Stimulated activated naive CD4-positive, alpha-beta T cell treated with Interleukin-2 at 50 U/mL for 16 hours (primary cell): ENCODE data around the gene HOOK1.
"Not testable (repeated sequence)": the region's sequence is repeated elsewhere in the genome, so short reads cannot be mapped to it uniquely, and the experiment has no call there.

Experiments
- DNase-seq: peaks from one replicate; lab custom pipeline; 2025; lab: John Stamatoyannopoulos, UW

The HOOK1 gene

GRCh38 chr1:59885160-59885832 is 70.5 kb downstream of the HOOK1 start:
- no peak for DNase-seq

- no peak for DNase-seq
Observed at GRCh38 chr1:59892841-59893811, 78.4 kb downstream of the HOOK1 start.

GRCh38 chr1:59897165-59897564 is 82.4 kb downstream of the HOOK1 start:
- no peak for DNase-seq

- no peak for DNase-seq
Observed at GRCh38 chr1:59898927-59899326, 84.2 kb downstream of the HOOK1 start.

GRCh38 chr1:59900640-59901039 is 85.9 kb downstream of the HOOK1 start:
- DNase-seq: no peak

GRCh38 chr1:59901770-59902388 is 87.1 kb downstream of the HOOK1 start:
- no peak for DNase-seq

GRCh38 chr1:59903141-59903754 is 88.5 kb downstream of the HOOK1 start:
- no peak for DNase-seq

GRCh38 chr1:59906931-59907330 is 92.2 kb downstream of the HOOK1 start:
- no peak for DNase-seq

- DNase-seq: no peak
Observed at GRCh38 chr1:59908084-59908483, 93.3 kb downstream of the HOOK1 start.

GRCh38 chr1:59908682-59909081 is 93.9 kb downstream of the HOOK1 start:
- DNase-seq: no peak

GRCh38 chr1:59914791-59915286 is 100.1 kb downstream of the HOOK1 start:
- not testable (repeated sequence) for DNase-seq

- no peak for DNase-seq
Observed at GRCh38 chr1:59915516-59915915, 100.8 kb downstream of the HOOK1 start.

GRCh38 chr1:59917026-59917784 is 102.5 kb downstream of the HOOK1 start:
- DNase-seq: no peak

GRCh38 chr1:59917785-59918180 is 103.0 kb downstream of the HOOK1 start:
- no peak for DNase-seq

- no peak for DNase-seq
Observed at GRCh38 chr1:59919746-59920145, 105.0 kb downstream of the HOOK1 start.

- DNase-seq: not testable (repeated sequence)
Observed at GRCh38 chr1:59921258-59921899, 106.6 kb downstream of the HOOK1 start.

- no peak for DNase-seq
Observed at GRCh38 chr1:59924653-59925052, 109.9 kb downstream of the HOOK1 start.
